ENCODE data around the gene RNF6. TPM values are rescaled to one million over a fixed set of nuclear protein-coding genes. Genes with fewer than 3 reads are reported as not detected.

Gene RNF6
- polyA plus RNA-seq, 1 of the 3 experiments (the other 2 are of a cell fraction), result 13.8 TPM

GRCh38 chr13:26183416-26183815 lies 38.7 kb downstream of the RNF6 start:
- H3K9me3 ChIP-seq, result no peaks in the 10 kb centered on the region
- H3K36me3 ChIP-seq (replicated peaks in 1 of 2; ENCODE audit: control insufficient read depth in 1 of 2, insufficient read depth in 2 of 2, low read length in 1 of 2), result no peaks in the 10 kb centered on the region
- H3K27ac ChIP-seq (ENCODE audit: low read depth in 2 of 2, low read length in 1 of 2), result no peak overlapping the region
- no peak overlapping the region for H3K4me3 ChIP-seq (ENCODE audit: low read depth in 2 of 2, low read length in 1 of 2)
- DNase-seq, result no peak
- 86% methylated on average over 2 of the region's 2 CpGs for WGBS (ENCODE audit: low lambda C conversion rate)
- H4K20me1 ChIP-seq (ENCODE audit: insufficient read depth), result no peaks in the 10 kb centered on the region
- no peaks in the 10 kb centered on the region for H3K79me2 ChIP-seq (ENCODE audit: insufficient read depth)
- no peak overlapping the region for H3K4me2 ChIP-seq
- peaks cover 9% of the 10 kb centered on the region for H3F3A ChIP-seq (replicated peaks; ENCODE audit: insufficient read depth)
- H2AFZ ChIP-seq (ENCODE audit: low read depth), result no peak overlapping the region
- no peak overlapping the region for H3K9ac ChIP-seq
- no peaks in the 10 kb centered on the region for H3K9me2 ChIP-seq
- H3K4me1 ChIP-seq (ENCODE audit: control insufficient read depth in 1 of 2, insufficient read depth in 2 of 2, low read depth in 1 of 2, low read length in 1 of 2), result peaks cover 0 to 6% of the 10 kb centered on the region in 2 experiments; a peak in 1 of 4 replicates
- ChIA-PET POLR2A (no interaction called here), CTCF (interaction anchor here (1.2 to 4.3 kb wide), 5 partner anchors 8 to 515 kb away, joined by 3 to 94 read pairs (median 4); no protein-coding TSS in a partner anchor)
- TF ChIP-seq USF1 (IDR thresholded peaks at IDR 0.05; ENCODE audit: borderline replicate concordance, low read depth), result no peak
- no peak for TF ChIP-seq FOXJ3 (CRISPR knock-in tag; IDR thresholded peaks at IDR 0.05)
- no peak for TF ChIP-seq CHD2 (IDR thresholded peaks at IDR 0.05; ENCODE audit: low read length, partially characterized antibody)
- no peak for TF ChIP-seq SIN3A (IDR thresholded peaks at IDR 0.05; ENCODE audit: borderline replicate concordance, low read depth, low read length)
- TF ChIP-seq RAD21 (IDR thresholded peaks at IDR 0.05; ENCODE audit: low read length), result no peak
- no peak for TF ChIP-seq JUND (IDR thresholded peaks at IDR 0.05)
- TF ChIP-seq, protein P1, sequence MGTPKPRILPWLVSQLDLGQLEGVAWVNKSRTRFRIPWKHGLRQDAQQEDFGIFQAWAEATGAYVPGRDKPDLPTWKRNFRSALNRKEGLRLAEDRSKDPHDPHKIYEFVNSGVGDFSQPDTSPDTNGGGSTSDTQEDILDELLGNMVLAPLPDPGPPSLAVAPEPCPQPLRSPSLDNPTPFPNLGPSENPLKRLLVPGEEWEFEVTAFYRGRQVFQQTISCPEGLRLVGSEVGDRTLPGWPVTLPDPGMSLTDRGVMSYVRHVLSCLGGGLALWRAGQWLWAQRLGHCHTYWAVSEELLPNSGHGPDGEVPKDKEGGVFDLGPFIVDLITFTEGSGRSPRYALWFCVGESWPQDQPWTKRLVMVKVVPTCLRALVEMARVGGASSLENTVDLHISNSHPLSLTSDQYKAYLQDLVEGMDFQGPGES (IDR thresholded peaks at IDR 0.05; ENCODE audit: low read depth, low read length), result no peak
- TF ChIP-seq TEAD4 (IDR thresholded peaks at IDR 0.05; ENCODE audit: borderline replicate concordance, insufficient read depth), result no peak
- TF ChIP-seq GABPA (IDR thresholded peaks at IDR 0.05; ENCODE audit: low read depth), result no peak
- H3K27me3 ChIP-seq (ENCODE audit: insufficient read depth), result no peaks in the 10 kb centered on the region

DNA sequence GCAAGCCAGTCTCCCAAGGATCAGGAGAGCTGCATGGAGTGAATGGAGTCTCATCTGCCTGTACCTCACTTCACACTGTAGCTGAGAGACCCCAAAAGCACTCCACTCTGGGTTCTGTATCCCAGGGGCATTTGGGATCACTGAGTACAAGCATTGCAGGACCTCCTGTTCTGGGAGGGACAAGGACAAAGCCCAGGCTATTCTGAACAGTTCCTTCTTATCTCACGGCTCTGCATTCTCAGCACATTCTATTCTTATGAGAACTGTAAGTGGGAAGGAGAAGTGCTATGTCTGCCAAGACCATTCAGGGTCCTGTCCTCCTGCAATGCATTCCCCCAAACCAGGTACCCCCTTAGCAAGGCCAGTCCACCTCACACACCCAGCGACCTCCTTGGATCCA lies 42.8 kb downstream of the RNF6 start:
- Histone ChIP-seq H2AFZ (ENCODE audit: low read depth) (no peak overlapping the region), H3K27ac (ENCODE audit: low read depth in 2 of 2, low read length in 1 of 2) (no peak overlapping the region), H3K79me2 (ENCODE audit: insufficient read depth) (no peaks in the 10 kb centered on the region), H3K36me3 (replicated peaks in 1 of 2; ENCODE audit: control insufficient read depth in 1 of 2, insufficient read depth in 2 of 2, low read length in 1 of 2) (no peaks in the 10 kb centered on the region), H3K9ac (no peak overlapping the region), H3K4me2 (no peak overlapping the region), H3F3A (replicated peaks; ENCODE audit: insufficient read depth) (no peaks in the 10 kb centered on the region), H3K9me2 (no peaks in the 10 kb centered on the region), H3K4me1 (ENCODE audit: control insufficient read depth in 1 of 2, insufficient read depth in 2 of 2, low read depth in 1 of 2, low read length in 1 of 2) (no peaks in the 10 kb centered on the region), H3K4me3 (ENCODE audit: low read depth in 2 of 2, low read length in 1 of 2) (no peak overlapping the region), H4K20me1 (ENCODE audit: insufficient read depth) (no peaks in the 10 kb centered on the region), H3K27me3 (ENCODE audit: insufficient read depth) (no peaks in the 10 kb centered on the region), H3K9me3 (no peaks in the 10 kb centered on the region)
- no peak for DNase-seq
- ChIA-PET CTCF (no interaction called here), POLR2A (no interaction called here)
- 11% methylated on average over 2 of the region's 2 CpGs for WGBS (ENCODE audit: low lambda C conversion rate)
- no peak for TF ChIP-seq RXRA (IDR thresholded peaks at IDR 0.05; ENCODE audit: borderline replicate concordance, low read depth)
- TF ChIP-seq MEF2A (IDR thresholded peaks at IDR 0.05; ENCODE audit: borderline replicate concordance, low read depth), result no peak
- TF ChIP-seq EZH2phosphoT487 (IDR thresholded peaks at IDR 0.05; ENCODE audit: borderline replicate concordance, low read depth), result no peak
- TF ChIP-seq, protein P1 (IDR thresholded peaks at IDR 0.05; ENCODE audit: low read depth, low read length), result no peak
